SK-N-SH treated with all-trans-retinoic acid at 6 μM for 48 hours (cell line): ENCODE measurements around the gene CEACAM21.

Source experiments
- GLIS3 ChIP-seq: fragments of 250-450 bp; sonication (Bioruptor Pico); IDR thresholded peaks from 2 replicates; pipeline ENCODE4 v1.5.0; 2020; ENCODE audit warnings: mild to moderate bottlenecking, moderate library complexity
- ZFP30 ChIP-seq: fragments of 450-650 bp; formaldehyde crosslinking; IDR thresholded peaks from 2 replicates; pipeline ENCODE4 v1.5.0; 2022; ENCODE audit warnings: mild to moderate bottlenecking, moderate library complexity
- ZNF8 ChIP-seq: fragments of 450-650 bp; formaldehyde crosslinking; IDR thresholded peaks from 2 replicates; pipeline ENCODE4 v1.5.0; 2020; ENCODE audit warnings: mild to moderate bottlenecking, moderate library complexity

DNA sequence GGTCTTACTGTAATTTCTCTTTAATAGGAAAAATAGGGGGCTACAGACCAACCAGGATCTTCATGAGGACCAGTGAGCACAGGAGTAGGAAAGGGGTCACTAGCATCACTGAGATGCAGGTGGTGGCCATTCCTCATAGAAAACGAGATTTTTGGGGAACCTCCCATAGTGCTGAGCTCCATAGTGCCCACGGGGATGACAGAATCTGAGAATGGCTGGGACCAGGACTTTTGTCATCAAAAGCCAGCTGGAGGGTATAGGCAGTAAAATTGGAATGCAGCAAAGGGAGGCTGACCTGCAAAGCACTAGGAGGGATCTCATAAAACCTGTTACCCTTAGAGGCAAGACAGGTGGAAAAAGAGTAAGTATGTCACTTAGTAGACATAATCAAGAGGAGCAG is 28.4 kb upstream of the CEACAM21 start:
- TF ChIP-seq ZFP30 (CRISPR knock-in tag) (no peak), ZNF8 (CRISPR knock-in tag) (no peak), GLIS3 (no peak)
